ENCODE measurements around the gene PPP2R5B.

PPP2R5B gene

DNA sequence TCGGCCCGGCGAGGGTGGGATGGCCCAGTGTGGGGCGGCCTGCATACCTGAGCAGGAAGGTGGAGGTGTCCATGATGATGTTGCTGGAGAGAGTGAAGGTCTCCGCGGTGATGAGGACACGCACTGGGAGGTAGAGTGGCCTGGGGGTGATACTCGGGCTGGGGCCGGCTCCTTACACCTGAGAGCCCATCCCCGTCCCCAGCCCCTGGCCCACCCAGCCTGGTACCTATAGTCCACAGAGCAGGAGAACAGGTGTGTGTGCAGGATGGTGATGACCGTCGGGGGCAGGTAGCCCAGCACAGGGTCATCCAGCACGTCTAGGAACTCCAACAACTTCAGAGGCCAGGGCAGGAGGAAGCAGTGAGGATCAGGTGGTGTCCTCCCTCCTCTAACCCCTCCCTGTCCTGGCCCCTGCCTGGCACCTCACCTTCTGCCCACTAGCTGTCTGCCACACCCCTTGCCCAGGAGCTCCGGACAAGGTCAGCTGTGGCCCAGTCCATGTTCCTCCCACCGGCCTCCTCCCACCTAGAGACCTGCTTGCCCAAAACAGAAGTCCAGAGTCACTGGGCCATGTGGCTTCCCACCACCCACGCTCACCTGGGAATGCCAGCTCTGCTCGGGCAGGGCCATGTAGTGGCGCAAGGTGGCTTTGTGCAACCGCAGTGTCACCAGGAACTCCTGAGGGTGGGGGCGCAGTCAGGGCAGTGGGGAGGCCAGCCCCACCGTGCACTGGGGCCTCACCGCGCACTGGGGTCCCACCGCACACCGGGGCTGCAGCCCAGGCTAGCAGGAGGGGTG is 18.8 kb upstream of the PPP2R5B start:
- in situ Hi-C loops (cut with MboI; ENCODE audit: low pct_unique_long_range_greater_than_20kb, low sequenced_read_pairs, unreplicated experiment): no loop called here
- DNase-seq (ENCODE audit: low spot score): no peak
- TF ChIP-seq CTCF (IDR thresholded peaks at IDR 0.05; ENCODE audit: extremely low read depth, insufficient read depth, missing control alignments): no peak

- in situ Hi-C loops (cut with MboI; ENCODE audit: low pct_unique_long_range_greater_than_20kb, low sequenced_read_pairs, unreplicated experiment): no loop called here
- no peak for DNase-seq (ENCODE audit: low spot score)
- TF ChIP-seq CTCF (IDR thresholded peaks at IDR 0.05; ENCODE audit: extremely low read depth, insufficient read depth, missing control alignments): no peak
Observed at GRCh38 chr11:64906314-64906635, 18.2 kb upstream of the PPP2R5B start.

- no peak for TF ChIP-seq CTCF (IDR thresholded peaks at IDR 0.05; ENCODE audit: extremely low read depth, insufficient read depth, missing control alignments)
- in situ Hi-C loops (cut with MboI; ENCODE audit: low pct_unique_long_range_greater_than_20kb, low sequenced_read_pairs, unreplicated experiment): no loop called here
- no peak for DNase-seq (ENCODE audit: low spot score)
Observed at GRCh38 chr11:64908766-64909165, 15.7 kb upstream of the PPP2R5B start.

GRCh38 chr11:64909653-64910343 is 14.7 kb upstream of the PPP2R5B start:
- DNase-seq (ENCODE audit: low spot score): no peak
- no peak for TF ChIP-seq CTCF (IDR thresholded peaks at IDR 0.05; ENCODE audit: extremely low read depth, insufficient read depth, missing control alignments)
- in situ Hi-C loops (cut with MboI; ENCODE audit: low pct_unique_long_range_greater_than_20kb, low sequenced_read_pairs, unreplicated experiment): no loop called here

DNA sequence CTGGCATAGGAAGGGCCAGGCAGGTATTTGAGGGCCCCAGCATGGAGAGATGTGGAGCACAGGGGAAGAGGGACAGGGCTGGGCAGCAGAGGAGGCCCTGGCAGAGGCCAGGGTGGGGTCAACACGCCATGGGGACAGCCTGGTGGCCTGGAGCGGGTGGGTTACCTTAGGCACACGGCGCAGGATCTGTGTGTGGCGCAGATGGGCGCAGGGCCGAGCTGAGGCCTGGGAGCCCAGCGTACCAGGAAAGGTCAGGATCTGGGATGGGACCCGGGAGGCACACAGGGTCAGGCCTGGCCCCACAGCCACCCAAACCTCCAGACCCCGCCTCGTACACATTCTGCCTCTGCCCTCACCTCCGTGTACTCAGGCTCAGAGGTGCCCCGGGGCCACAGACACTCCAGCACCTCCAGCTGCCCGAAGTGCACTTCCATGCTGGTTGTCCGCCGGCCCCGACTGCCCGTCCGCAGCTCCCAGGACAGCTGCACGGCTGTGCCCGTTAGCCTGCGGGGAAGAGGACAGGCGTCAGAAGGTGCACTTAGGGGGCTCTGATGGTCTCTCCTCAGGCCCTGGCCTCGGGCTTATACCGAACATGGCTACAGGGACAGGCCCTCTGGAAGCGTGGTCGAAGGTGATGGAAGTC is 13.9 kb upstream of the PPP2R5B start:
- TF ChIP-seq CTCF (IDR thresholded peaks at IDR 0.05; ENCODE audit: extremely low read depth, insufficient read depth, missing control alignments): no peak
- DNase-seq (ENCODE audit: low spot score): no peak
- in situ Hi-C loops (cut with MboI; ENCODE audit: low pct_unique_long_range_greater_than_20kb, low sequenced_read_pairs, unreplicated experiment): no loop called here

DNA sequence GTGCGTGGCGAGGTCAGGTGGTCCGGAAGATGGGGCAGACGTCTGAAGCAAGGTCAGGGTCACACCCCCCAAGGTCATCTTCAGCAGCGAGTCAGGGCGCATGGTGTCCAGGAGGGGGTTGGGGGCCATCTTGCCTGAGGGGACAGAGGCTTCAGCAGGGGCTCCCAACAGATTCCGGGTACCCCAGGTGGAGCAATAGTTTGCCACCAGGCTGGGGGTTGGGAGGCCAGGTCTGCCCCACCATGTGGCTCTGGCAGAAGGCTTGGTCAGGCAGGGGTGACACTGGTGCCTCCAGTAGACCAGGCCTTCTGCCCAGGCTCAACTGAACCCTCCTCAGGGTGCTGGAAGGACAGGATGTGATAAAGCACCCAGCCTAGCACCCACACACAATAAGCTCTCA is 13.3 kb upstream of the PPP2R5B start:
- TF ChIP-seq CTCF (IDR thresholded peaks at IDR 0.05; ENCODE audit: extremely low read depth, insufficient read depth, missing control alignments): no peak
- in situ Hi-C loops (cut with MboI; ENCODE audit: low pct_unique_long_range_greater_than_20kb, low sequenced_read_pairs, unreplicated experiment): no loop called here
- no peak for DNase-seq (ENCODE audit: low spot score)

Measured in GM13977 (cell line).